Tibial nerve (tissue), 4 donors: Measurements from ENCODE around the gene PPEF2. TPM values are rescaled to one million over a fixed set of nuclear protein-coding genes. Genes with fewer than 3 reads are reported as not detected.

Source experiments
- DNase-seq, 2 donors: peaks; one replicate each; pipeline ENCODE4 v3.0.0-alpha.2; 2019; ENCODE audit warnings: low spot score in 2 of 2
- H3K27ac ChIP-seq, 4 donors: fragments of 200-600 bp; sonication (generic) in 3 of 4; one replicate each; pipeline ENCODE4 v1.5.1; 2017 to 2019; ENCODE audit warnings: mild to moderate bottlenecking in 1 of 4
- H3K27me3 ChIP-seq, 2 donors: fragments of 200-600 bp; sonication (generic) in 1 of 2; one replicate each; pipeline versions ENCODE4 v1.5.1 to v1.6.0; 2017 to 2019
- H3K36me3 ChIP-seq, 3 donors: fragments of 200-600 bp; sonication (generic); one replicate each; pipeline ENCODE4 v1.5.1; 2018 to 2019
- H3K4me1 ChIP-seq, 4 donors: fragments of 200-600 bp; sonication (generic) in 3 of 4; one replicate each; pipeline ENCODE4 v1.5.1; 2017 to 2019
- H3K4me3 ChIP-seq, 4 donors: fragments of 200-600 bp; sonication (generic) in 3 of 4; one replicate each; pipeline ENCODE4 v1.5.1; 2017 to 2019; ENCODE audit warnings: mild to moderate bottlenecking in 1 of 4, moderate library complexity in 1 of 4
- H3K9me3 ChIP-seq, 4 donors: fragments of 200-600 bp; sonication (generic) in 3 of 4; one replicate each; pipeline ENCODE4 v1.5.1; 2017 to 2019
- EP300 ChIP-seq, 2 donors: sonication (generic); formaldehyde crosslinking; IDR thresholded peaks; one replicate each; pipeline ENCODE4 v1.6.1; 2017; ENCODE audit warnings: antibody characterized with exemption in 2 of 2, mild to moderate bottlenecking in 1 of 2
- POLR2A ChIP-seq, 2 donors: fragments of 450-650 bp; IDR thresholded peaks; one replicate each; pipeline ENCODE4 v1.6.1; 2017; ENCODE audit warnings: antibody characterized with exemption in 2 of 2, mild to moderate bottlenecking in 2 of 2, moderate library complexity in 2 of 2
- WGBS, 2 donors: methylation state at CpG; one replicate each; pipeline ENCODE4 v1.1.5; 2018; 5-methylcytosine and 5-hydroxymethylcytosine counted together
- total RNA-seq, 4 donors: library from RNA; depleted of rRNA; stranded (reverse); fragments of >200 nt; gene quantifications; one replicate each; pipeline ENCODE4 v1.1.0, GENCODE V29; 2016
- TF ChIP-seq, protein P1 (sequence below), 5 experiments: fragments of 200-600 bp in 3 of 5; fragments of 450-650 bp in 2 of 5; sonication (generic) in 3 of 5; IDR thresholded peaks; one replicate each; pipeline ENCODE4 v1.5.1; 2016 to 2019; ENCODE audit warnings: antibody characterized with exemption in 5 of 5, mild to moderate bottlenecking in 3 of 5, moderate library complexity in 2 of 5

PPEF2 gene
- total RNA-seq, 4 donors from 2014 or later: under 0.01 to 1.1 (median 0.30) TPM; not detected in 1

- no peaks in the 10 kb centered on the region for H3K36me3 ChIP-seq
- WGBS, 2 donors: 53 to 61% methylated on average over 3 of the region's 3 CpGs
- H3K27ac ChIP-seq: no peak overlapping the region
- no peaks in the 10 kb centered on the region for H3K27me3 ChIP-seq
- DNase-seq: no peak
- TF ChIP-seq POLR2A (IDR thresholded peaks at IDR 0.05) (no peak), EP300 (IDR thresholded peaks at IDR 0.05) (no peak)
- TF ChIP-seq, protein P1, sequence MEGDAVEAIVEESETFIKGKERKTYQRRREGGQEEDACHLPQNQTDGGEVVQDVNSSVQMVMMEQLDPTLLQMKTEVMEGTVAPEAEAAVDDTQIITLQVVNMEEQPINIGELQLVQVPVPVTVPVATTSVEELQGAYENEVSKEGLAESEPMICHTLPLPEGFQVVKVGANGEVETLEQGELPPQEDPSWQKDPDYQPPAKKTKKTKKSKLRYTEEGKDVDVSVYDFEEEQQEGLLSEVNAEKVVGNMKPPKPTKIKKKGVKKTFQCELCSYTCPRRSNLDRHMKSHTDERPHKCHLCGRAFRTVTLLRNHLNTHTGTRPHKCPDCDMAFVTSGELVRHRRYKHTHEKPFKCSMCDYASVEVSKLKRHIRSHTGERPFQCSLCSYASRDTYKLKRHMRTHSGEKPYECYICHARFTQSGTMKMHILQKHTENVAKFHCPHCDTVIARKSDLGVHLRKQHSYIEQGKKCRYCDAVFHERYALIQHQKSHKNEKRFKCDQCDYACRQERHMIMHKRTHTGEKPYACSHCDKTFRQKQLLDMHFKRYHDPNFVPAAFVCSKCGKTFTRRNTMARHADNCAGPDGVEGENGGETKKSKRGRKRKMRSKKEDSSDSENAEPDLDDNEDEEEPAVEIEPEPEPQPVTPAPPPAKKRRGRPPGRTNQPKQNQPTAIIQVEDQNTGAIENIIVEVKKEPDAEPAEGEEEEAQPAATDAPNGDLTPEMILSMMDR (IDR thresholded peaks at IDR 0.05): no peak
- H3K4me1 ChIP-seq: no peaks in the 10 kb centered on the region
- H3K4me3 ChIP-seq: no peak overlapping the region
- H3K9me3 ChIP-seq: no peaks in the 10 kb centered on the region
Observed at GRCh38 chr4:75869100-75869499, 33.2 kb downstream of the PPEF2 start.

DNA sequence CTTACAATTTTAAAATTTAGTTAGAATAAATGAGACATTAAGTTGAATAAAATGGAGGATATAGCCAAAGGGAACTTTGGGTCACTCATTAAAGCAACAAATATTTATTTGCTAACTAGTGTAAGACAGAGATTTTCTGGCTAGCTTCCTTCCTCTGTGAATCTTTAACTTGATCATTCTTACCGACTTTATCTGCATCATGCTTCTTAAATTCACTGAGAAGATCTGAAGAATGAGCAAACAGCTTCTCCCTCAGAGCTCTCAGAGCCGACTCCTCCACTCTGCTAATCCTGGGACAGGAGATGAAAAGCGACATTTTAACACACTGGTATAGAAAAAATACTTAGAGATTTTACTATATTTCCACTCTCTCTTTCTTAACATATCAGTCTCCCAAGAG is 35.1 kb downstream of the PPEF2 start:
- H3K9me3 ChIP-seq: no peaks in the 10 kb centered on the region
- TF ChIP-seq POLR2A (IDR thresholded peaks at IDR 0.05) (no peak), EP300 (IDR thresholded peaks at IDR 0.05) (no peak)
- TF ChIP-seq, protein P1 (IDR thresholded peaks at IDR 0.05): no peak
- H3K4me1 ChIP-seq: no peaks in the 10 kb centered on the region
- no peak overlapping the region for H3K4me3 ChIP-seq
- H3K27ac ChIP-seq: no peak overlapping the region
- 69 to 73% methylated on average over 3 of the region's 3 CpGs for WGBS, 2 donors
- no peaks in the 10 kb centered on the region for H3K27me3 ChIP-seq
- no peak for DNase-seq
- no peaks in the 10 kb centered on the region for H3K36me3 ChIP-seq

DNA sequence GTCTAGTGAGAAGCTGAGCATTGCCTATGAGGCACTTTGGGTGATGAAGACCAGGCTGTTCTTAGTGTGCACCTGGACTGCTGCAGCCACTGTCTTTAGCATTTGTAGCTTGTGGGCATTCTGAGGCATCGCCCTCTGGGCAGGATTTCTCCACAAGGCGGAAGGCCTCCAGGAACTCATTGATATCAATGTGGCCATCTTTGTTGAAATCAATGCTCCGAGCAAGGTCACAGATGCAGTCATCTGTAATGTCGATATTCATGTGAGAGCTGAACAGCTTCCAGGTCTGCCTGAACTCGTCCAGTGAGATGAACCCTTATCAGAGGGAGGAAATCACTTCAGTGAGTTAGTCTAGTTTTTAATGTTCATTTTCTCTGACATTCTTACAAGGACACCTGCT is 41.6 kb downstream of the PPEF2 start:
- no peaks in the 10 kb centered on the region for H3K27me3 ChIP-seq
- WGBS, 2 donors: 88 to 89% methylated on average over 5 of the region's 5 CpGs

DNA sequence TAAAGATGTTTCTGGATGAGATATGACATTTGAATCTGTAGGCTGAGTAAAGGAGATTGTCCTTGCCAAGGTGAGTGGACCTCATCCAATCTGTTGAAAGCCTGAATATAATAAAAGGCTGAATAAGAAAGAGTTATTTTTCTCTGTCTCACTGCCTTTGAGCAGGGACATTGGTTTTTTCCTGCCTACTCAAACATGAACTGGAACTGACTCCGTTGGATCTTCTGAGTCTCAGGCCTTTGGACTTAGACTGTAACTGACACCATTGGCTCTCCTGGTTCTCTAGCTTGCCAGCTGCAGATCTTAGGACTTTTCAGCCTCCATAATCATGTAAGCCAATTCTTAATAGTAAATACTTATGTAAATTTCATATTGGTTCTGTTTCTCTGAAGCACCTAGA is 43.5 kb downstream of the PPEF2 start:
- Histone ChIP-seq H3K27ac (no peak overlapping the region), H3K36me3 (no peaks in the 10 kb centered on the region), H3K27me3 (no peaks in the 10 kb centered on the region), H3K9me3 (no peaks in the 10 kb centered on the region), H3K4me3 (no peak overlapping the region), H3K4me1 (no peaks in the 10 kb centered on the region)
- WGBS, 2 donors: 47 to 94% methylated on average over 1 of the region's 1 CpG
- no peak for DNase-seq
- TF ChIP-seq, protein P1 (IDR thresholded peaks at IDR 0.05): no peak
- TF ChIP-seq EP300 (IDR thresholded peaks at IDR 0.05) (no peak), POLR2A (IDR thresholded peaks at IDR 0.05) (no peak)

More for the DNA sequence above, 41.6 kb downstream of the PPEF2 start:
- Histone ChIP-seq H3K4me1 (no peaks in the 10 kb centered on the region), H3K9me3 (no peaks in the 10 kb centered on the region), H3K4me3 (no peak overlapping the region), H3K36me3 (no peaks in the 10 kb centered on the region), H3K27ac (no peak overlapping the region)
- DNase-seq: no peak
- TF ChIP-seq EP300 (IDR thresholded peaks at IDR 0.05): no peak
- TF ChIP-seq POLR2A (IDR thresholded peaks at IDR 0.05): no peak
- TF ChIP-seq, protein P1 (IDR thresholded peaks at IDR 0.05): no peak

DNA sequence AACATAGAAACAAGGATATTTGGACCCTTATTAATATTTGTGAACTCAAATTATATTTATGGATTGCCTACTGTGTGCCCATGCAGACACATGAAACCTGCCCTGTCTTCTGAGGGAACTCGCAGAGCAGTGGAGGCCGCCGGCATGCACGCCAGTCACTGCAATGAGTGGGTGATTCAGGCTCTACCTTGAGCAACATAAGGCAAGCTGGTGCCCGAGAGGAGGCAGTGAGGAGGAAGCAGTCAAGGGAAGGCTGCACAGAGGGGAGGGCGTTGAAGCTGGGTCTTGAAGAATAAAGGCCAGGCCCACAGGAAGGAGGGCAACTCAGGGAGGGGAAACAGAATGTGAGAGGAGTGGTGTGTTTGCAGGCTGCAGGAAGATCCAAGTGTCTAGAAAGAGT is 52.8 kb downstream of the PPEF2 start:
- Histone ChIP-seq H3K4me3 (no peak overlapping the region), H3K27me3 (no peaks in the 10 kb centered on the region), H3K4me1 (peaks cover 0 to 10% (median 1%) of the 10 kb centered on the region in 4 donors), H3K27ac (no peak overlapping the region), H3K36me3 (no peaks in the 10 kb centered on the region), H3K9me3 (no peaks in the 10 kb centered on the region)
- no peak for DNase-seq
- no peak for TF ChIP-seq EP300 (IDR thresholded peaks at IDR 0.05)
- TF ChIP-seq, protein P1 (IDR thresholded peaks at IDR 0.05): no peak
- no peak for TF ChIP-seq POLR2A (IDR thresholded peaks at IDR 0.05)
- 64 to 68% methylated on average over 6 of the region's 6 CpGs for WGBS, 2 donors
